ENCODE measurements around the gene GNA15. TPM values are rescaled to one million over a fixed set of nuclear protein-coding genes. Genes with fewer than 3 reads are reported as not detected.
A peak's percentile ranks its signal among the peaks of the same experiment; 100 is the strongest.

GNA15 gene
- total RNA-seq, 1 experiment from 2014 or later, result 0.22 TPM

- peak overlapping the region; percentile 89 for H3K4me3 Mint-ChIP-seq
- H3K36me3 Mint-ChIP-seq, result 0 out of 2 replicates have a peak, but pooled peaks cover 2% of the 10 kb centered on the region
- peaks cover 20% of the 10 kb centered on the region for H3K4me1 Mint-ChIP-seq
- H3K9me3 Mint-ChIP-seq, result no peaks in the 10 kb centered on the region
- ATAC-seq (peak; percentile 4), DNase-seq (ENCODE audit: low spot score) (no peak)
- ChIA-PET CTCF (interaction anchor here (0.9 to 2.3 kb wide), 3 partner anchors 57 to 235 kb away, joined by 3 to 7 read pairs (median 3); no protein-coding TSS in a partner anchor), POLR2A (no interaction called here)
- TF ChIP-seq SMAD4 (CRISPR knock-in tag; IDR thresholded peaks at IDR 0.05), result no peak
- no peak for TF ChIP-seq ARID4B (CRISPR knock-in tag; IDR thresholded peaks at IDR 0.05; ENCODE audit: borderline replicate concordance)
- TF ChIP-seq FOXP4 (CRISPR knock-in tag; IDR thresholded peaks at IDR 0.05), result 0 out of 2 replicates have a peak, but pooled peaks have one; percentile 89
- no peak for TF ChIP-seq NFE2L1 (CRISPR knock-in tag; IDR thresholded peaks at IDR 0.05)
- 0 out of 2 replicates have a peak, but pooled peaks have one; percentile 15 for TF ChIP-seq JUN (CRISPR knock-in tag; IDR thresholded peaks at IDR 0.05)
- peak overlapping the region; percentile 79 for H3K27ac Mint-ChIP-seq
- no peaks in the 10 kb centered on the region for H3K27me3 Mint-ChIP-seq (ENCODE audit: low read depth)
Observed at GRCh38 chr19:3186160-3186688, 50.4 kb downstream of the GNA15 start.

GRCh38 chr19:3186891-3187661 is 51.2 kb downstream of the GNA15 start:
- Mint-ChIP-seq H3K27ac (peak overlapping the region; percentile 79), H3K4me1 (peaks cover 20% of the 10 kb centered on the region), H3K4me3 (peak overlapping the region; percentile 89), H3K27me3 (ENCODE audit: low read depth) (no peaks in the 10 kb centered on the region), H3K36me3 (0 out of 2 replicates have a peak, but pooled peaks cover 2% of the 10 kb centered on the region), H3K9me3 (no peaks in the 10 kb centered on the region)
- DNase-seq (ENCODE audit: low spot score), result no peak
- POLR2A ChIA-PET, result no interaction called here
- CTCF ChIA-PET, result interaction anchor here (0.9 to 2.3 kb wide), 3 partner anchors 58 to 236 kb away, joined by 3 to 7 read pairs (median 3); no protein-coding TSS in a partner anchor
- no peak for ATAC-seq
- no peak for TF ChIP-seq HMGXB4 (CRISPR knock-in tag; IDR thresholded peaks at IDR 0.05)
- TF ChIP-seq ATF2 (CRISPR knock-in tag; IDR thresholded peaks at IDR 0.05; ENCODE audit: borderline replicate concordance, low read depth), result no peak
- no peak for TF ChIP-seq ZNF512 (CRISPR knock-in tag; IDR thresholded peaks at IDR 0.05; ENCODE audit: borderline replicate concordance)
- no peak for TF ChIP-seq USF1 (CRISPR knock-in tag; IDR thresholded peaks at IDR 0.05)
- no peak for TF ChIP-seq ATF1 (CRISPR knock-in tag; IDR thresholded peaks at IDR 0.05)
- no peak for TF ChIP-seq ZNF263 (CRISPR knock-in tag; IDR thresholded peaks at IDR 0.05; ENCODE audit: low read depth)
- no peak for TF ChIP-seq CREB1 (CRISPR knock-in tag; IDR thresholded peaks at IDR 0.05)
- no peak for TF ChIP-seq ZBTB21 (CRISPR knock-in tag; IDR thresholded peaks at IDR 0.05; ENCODE audit: borderline replicate concordance)
- no peak for TF ChIP-seq NFATC4 (CRISPR knock-in tag; IDR thresholded peaks at IDR 0.05)
- no peak for TF ChIP-seq SMAD3 (CRISPR knock-in tag; IDR thresholded peaks at IDR 0.05; ENCODE audit: borderline replicate concordance)
- TF ChIP-seq ZNF219 (CRISPR knock-in tag; IDR thresholded peaks at IDR 0.05; ENCODE audit: borderline replicate concordance), result no peak
- TF ChIP-seq PRRX2 (CRISPR knock-in tag; IDR thresholded peaks at IDR 0.05), result no peak
- TF ChIP-seq NR3C1 (CRISPR knock-in tag; conservative IDR thresholded peaks at IDR 0.05; ENCODE audit: low read depth), result no peak

Data from WTC11 (cell line).